ENCODE results near the gene ALG6.

ALG6 gene

GRCh38 chr1:63429281-63429680 is 61.9 kb downstream of the ALG6 start:
- no peak for ATAC-seq
- TF ChIP-seq ZNF8 (CRISPR knock-in tag; IDR thresholded peaks at IDR 0.05) = no peak
- no peak for TF ChIP-seq TOX (CRISPR knock-in tag; IDR thresholded peaks at IDR 0.05; ENCODE audit: borderline replicate concordance)
- no peak for TF ChIP-seq RARB (CRISPR knock-in tag; IDR thresholded peaks at IDR 0.05)
- no peak for TF ChIP-seq SNAI2 (CRISPR knock-in tag; IDR thresholded peaks at IDR 0.05)
- TF ChIP-seq OSR1 (CRISPR knock-in tag; IDR thresholded peaks at IDR 0.05) = no peak
- no peak for TF ChIP-seq PATZ1 (CRISPR knock-in tag; IDR thresholded peaks at IDR 0.05; ENCODE audit: borderline replicate concordance)
- no peak for TF ChIP-seq ZFP30 (CRISPR knock-in tag; IDR thresholded peaks at IDR 0.05)

GRCh38 chr1:63435161-63435560 is 67.7 kb downstream of the ALG6 start:
- TF ChIP-seq POU6F1 (CRISPR knock-in tag; IDR thresholded peaks at IDR 0.05; ENCODE audit: borderline replicate concordance, low read depth) = no peak
- TF ChIP-seq TSHZ2 (CRISPR knock-in tag; IDR thresholded peaks at IDR 0.05) = no peak
- TF ChIP-seq RARB (CRISPR knock-in tag; IDR thresholded peaks at IDR 0.05) = no peak
- TF ChIP-seq GLIS3 (CRISPR knock-in tag; IDR thresholded peaks at IDR 0.05) = no peak
- no peak for TF ChIP-seq CSDC2 (CRISPR knock-in tag; IDR thresholded peaks at IDR 0.05)
- no peak for TF ChIP-seq BACH2 (CRISPR knock-in tag; IDR thresholded peaks at IDR 0.05; ENCODE audit: borderline replicate concordance)
- TF ChIP-seq PPARA (CRISPR knock-in tag; IDR thresholded peaks at IDR 0.05; ENCODE audit: borderline replicate concordance) = no peak
- TF ChIP-seq ISL1 (CRISPR knock-in tag; IDR thresholded peaks at IDR 0.05) = no peak
- TF ChIP-seq ESRRG (CRISPR knock-in tag; IDR thresholded peaks at IDR 0.05) = no peak
- no peak for TF ChIP-seq ZNF70 (CRISPR knock-in tag; IDR thresholded peaks at IDR 0.05)
- ATAC-seq = no peak

- TF ChIP-seq ZNF565 (CRISPR knock-in tag; conservative IDR thresholded peaks at IDR 0.05; ENCODE audit: low read depth) = no peak
- TF ChIP-seq CSRNP3 (CRISPR knock-in tag; IDR thresholded peaks at IDR 0.05) = no peak
- TF ChIP-seq TOX (CRISPR knock-in tag; IDR thresholded peaks at IDR 0.05; ENCODE audit: borderline replicate concordance) = no peak
- TF ChIP-seq ZC3H10 (CRISPR knock-in tag; IDR thresholded peaks at IDR 0.05) = no peak
- TF ChIP-seq ZNF70 (CRISPR knock-in tag; IDR thresholded peaks at IDR 0.05) = no peak
- no peak for TF ChIP-seq PATZ1 (CRISPR knock-in tag; IDR thresholded peaks at IDR 0.05; ENCODE audit: borderline replicate concordance)
- TF ChIP-seq ISL1 (CRISPR knock-in tag; IDR thresholded peaks at IDR 0.05) = no peak
- no peak for TF ChIP-seq TSHZ2 (CRISPR knock-in tag; IDR thresholded peaks at IDR 0.05)
- no peak for ATAC-seq
Observed at GRCh38 chr1:63442141-63442475, 74.7 kb downstream of the ALG6 start.

Measured in SK-N-SH treated with all-trans-retinoic acid at 6 μM for 48 hours (cell line).